B cell (primary cell): ENCODE measurements around the gene SFR1.

ENCODE experiments used
- EZH2 ChIP-seq: IDR thresholded peaks from 2 replicates; pipeline ENCODE4 v1.6.1; 2012; ENCODE audit warnings: borderline replicate concordance, low read depth, mild to moderate bottlenecking, moderate library complexity, low read length; ENCODE audit not compliant: insufficient read depth, poor library complexity, severe bottlenecking
- TF ChIP-seq, protein P1 (sequence below): fragments of 200-600 bp; IDR thresholded peaks from one replicate; pipeline ENCODE4 v1.8.0; 2022; ENCODE audit warnings: antibody characterized with exemption, mild to moderate bottlenecking

DNA sequence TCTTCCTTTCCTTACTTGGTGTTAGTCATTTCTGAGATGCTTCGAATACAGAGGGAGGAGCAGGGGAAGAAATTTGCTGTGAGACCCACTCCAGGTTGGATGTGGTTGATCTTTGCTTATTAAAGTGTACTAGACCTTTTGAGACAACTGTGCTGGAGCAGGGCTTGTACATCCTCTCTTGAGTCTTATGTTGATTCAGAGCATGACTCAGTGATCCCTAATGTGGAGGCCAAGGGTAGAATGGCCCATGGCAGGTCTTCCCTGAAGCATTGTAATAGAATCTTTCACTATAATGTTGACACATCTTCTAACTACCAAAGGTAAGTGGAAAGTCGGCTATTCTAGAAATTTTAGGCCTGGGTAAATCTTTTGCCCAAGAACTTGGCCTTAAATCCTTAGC is 17.0 kb upstream of the SFR1 start:
- TF ChIP-seq, protein P1, sequence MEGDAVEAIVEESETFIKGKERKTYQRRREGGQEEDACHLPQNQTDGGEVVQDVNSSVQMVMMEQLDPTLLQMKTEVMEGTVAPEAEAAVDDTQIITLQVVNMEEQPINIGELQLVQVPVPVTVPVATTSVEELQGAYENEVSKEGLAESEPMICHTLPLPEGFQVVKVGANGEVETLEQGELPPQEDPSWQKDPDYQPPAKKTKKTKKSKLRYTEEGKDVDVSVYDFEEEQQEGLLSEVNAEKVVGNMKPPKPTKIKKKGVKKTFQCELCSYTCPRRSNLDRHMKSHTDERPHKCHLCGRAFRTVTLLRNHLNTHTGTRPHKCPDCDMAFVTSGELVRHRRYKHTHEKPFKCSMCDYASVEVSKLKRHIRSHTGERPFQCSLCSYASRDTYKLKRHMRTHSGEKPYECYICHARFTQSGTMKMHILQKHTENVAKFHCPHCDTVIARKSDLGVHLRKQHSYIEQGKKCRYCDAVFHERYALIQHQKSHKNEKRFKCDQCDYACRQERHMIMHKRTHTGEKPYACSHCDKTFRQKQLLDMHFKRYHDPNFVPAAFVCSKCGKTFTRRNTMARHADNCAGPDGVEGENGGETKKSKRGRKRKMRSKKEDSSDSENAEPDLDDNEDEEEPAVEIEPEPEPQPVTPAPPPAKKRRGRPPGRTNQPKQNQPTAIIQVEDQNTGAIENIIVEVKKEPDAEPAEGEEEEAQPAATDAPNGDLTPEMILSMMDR = no peak
- no peak for TF ChIP-seq EZH2
